Spinal cord (tissue), 10 donors: Measurements from ENCODE around the gene ATP6AP2. TPM values are rescaled to one million over a fixed set of nuclear protein-coding genes. Genes with fewer than 3 reads are reported as not detected.
A peak's percentile ranks its signal among the peaks of the same experiment; 100 is the strongest.

ENCODE experiments used
- DNase-seq, 6 donors: peaks; one replicate each; pipeline versions ENCODE4 v3.0.0 to v3.0.0-alpha.2; 2013 to 2015; ENCODE audit warnings: low spot score in 6 of 6, low read depth in 4 of 6
- H3K27ac ChIP-seq: one replicate; pipeline ENCODE4 v1.5.1; 2013; ENCODE audit warnings: low read depth, low read length, control low read depth
- H3K27me3 ChIP-seq: one replicate; pipeline ENCODE4 v1.6.1; 2013; ENCODE audit warnings: low read length; ENCODE audit not compliant: control insufficient read depth, insufficient read depth
- H3K36me3 ChIP-seq: one replicate; pipeline ENCODE4 v1.6.1; 2013; ENCODE audit warnings: low read length; ENCODE audit not compliant: control insufficient read depth, insufficient read depth
- H3K4me1 ChIP-seq: one replicate; pipeline ENCODE4 v1.6.1; 2013; ENCODE audit warnings: low read length; ENCODE audit not compliant: control insufficient read depth, insufficient read depth
- H3K4me3 ChIP-seq: one replicate; pipeline ENCODE4 v1.5.1; 2013; ENCODE audit warnings: low read depth, low read length, control low read depth
- H3K9me3 ChIP-seq: one replicate; pipeline ENCODE4 v1.6.1; 2013; ENCODE audit warnings: low read length; ENCODE audit not compliant: control insufficient read depth, insufficient read depth
- WGBS: methylation state at CpG from one replicate; pipeline ENCODE4 v1.1.5; 2013; ENCODE audit warnings: missing lambda C conversion rate; ENCODE audit not compliant: insufficient coverage; 5-methylcytosine and 5-hydroxymethylcytosine counted together
- polyA plus RNA-seq, 2 donors: library from polyadenylated mRNA; unstranded; fragments of 120-200 nt; gene quantifications; one replicate each; pipeline ENCODE4 v1.2.1, GENCODE V29; 2013; ENCODE audit not compliant: insufficient read length in 2 of 2
- total RNA-seq, 2 donors: library from RNA; depleted of rRNA in 1 of 2; stranded (reverse); fragments of 120-200 nt in 1 of 2; fragments of >200 nt in 1 of 2; gene quantifications; one replicate each; pipeline versions ENCODE4 v1.2.3 to v1.2.4, GENCODE V29; 2013 to 2014
- donor health status: healthy.

ATP6AP2 gene
- total and polyA plus RNA-seq, 4 donors = 138 to 214 (median 200) TPM

GRCh38 chrX:40623139-40623536 lies 42.4 kb downstream of the ATP6AP2 start, which contains the start of gene MPC1L:
TSS of gene MPC1L (plus strand) at chrX:40623428. CDS start at chrX:40623566, 138 bp downstream.
- WGBS = 82% methylated on average over 38 of the region's 38 CpGs
- Histone ChIP-seq H3K9me3 (peaks cover 3% of the 10 kb centered on the region), H3K4me3 (no peak within 1 kb of the TSS), H3K36me3 (peaks cover 4% of the 10 kb centered on the region), H3K4me1 (no peaks in the 10 kb centered on the region), H3K27me3 (peaks cover 8% of the 10 kb centered on the region), H3K27ac (no peak within 1 kb of the TSS)
- no peak for DNase-seq

GRCh38 chrX:40623665-40624064 lies 42.9 kb downstream of the ATP6AP2 start:
- Histone ChIP-seq H3K9me3 (peaks cover 3% of the 10 kb centered on the region), H3K4me3 (no peak overlapping the region), H3K27me3 (peaks cover 10% of the 10 kb centered on the region), H3K4me1 (no peaks in the 10 kb centered on the region), H3K36me3 (peaks cover 6% of the 10 kb centered on the region), H3K27ac (no peak overlapping the region)
- WGBS = 84% methylated on average over 31 of the region's 32 CpGs
- DNase-seq = no peak

GRCh38 chrX:40625294-40625693 lies 44.5 kb downstream of the ATP6AP2 start:
- DNase-seq = peak in 1 of 6 donors; percentile 33
- Histone ChIP-seq H3K36me3 (peaks cover 11% of the 10 kb centered on the region), H3K4me1 (no peaks in the 10 kb centered on the region), H3K4me3 (no peak overlapping the region), H3K9me3 (peaks cover 3% of the 10 kb centered on the region), H3K27me3 (peaks cover 15% of the 10 kb centered on the region), H3K27ac (no peak overlapping the region)
- 79% methylated on average over 3 of the region's 4 CpGs for WGBS

GRCh38 chrX:40628506-40628905 lies 47.7 kb downstream of the ATP6AP2 start:
- peaks cover 10% of the 10 kb centered on the region for H3K36me3 ChIP-seq
- DNase-seq = no peak
- H3K4me1 ChIP-seq = no peaks in the 10 kb centered on the region
- H3K4me3 ChIP-seq = no peak overlapping the region
- H3K27ac ChIP-seq = no peak overlapping the region
- no peaks in the 10 kb centered on the region for H3K9me3 ChIP-seq
- 90% methylated on average over 5 of the region's 5 CpGs for WGBS
- peaks cover 21% of the 10 kb centered on the region for H3K27me3 ChIP-seq

- 75% methylated on average over 4 of the region's 4 CpGs for WGBS
- H3K27me3 ChIP-seq = peaks cover 24% of the 10 kb centered on the region
- peaks cover 10% of the 10 kb centered on the region for H3K36me3 ChIP-seq
- no peaks in the 10 kb centered on the region for H3K4me1 ChIP-seq
- no peak overlapping the region for H3K4me3 ChIP-seq
- no peaks in the 10 kb centered on the region for H3K9me3 ChIP-seq
- no peak overlapping the region for H3K27ac ChIP-seq
- no peak for DNase-seq
Observed at GRCh38 chrX:40632199-40632598, 51.4 kb downstream of the ATP6AP2 start.

GRCh38 chrX:40637687-40638086 lies 56.9 kb downstream of the ATP6AP2 start:
- H3K4me3 ChIP-seq = no peak overlapping the region
- H3K36me3 ChIP-seq = peaks cover 8% of the 10 kb centered on the region
- H3K9me3 ChIP-seq = no peaks in the 10 kb centered on the region
- DNase-seq = no peak
- no peaks in the 10 kb centered on the region for H3K4me1 ChIP-seq
- H3K27ac ChIP-seq = no peak overlapping the region
- peaks cover 31% of the 10 kb centered on the region for H3K27me3 ChIP-seq
- no CpG with 5 or more reads among the region's 3 CpGs for WGBS

GRCh38 chrX:40644176-40644575 lies 63.4 kb downstream of the ATP6AP2 start:
- peak overlapping the region; percentile 79 for H3K27ac ChIP-seq
- peaks cover 13% of the 10 kb centered on the region for H3K36me3 ChIP-seq
- H3K4me3 ChIP-seq = no peak overlapping the region
- DNase-seq = no peak
- peaks cover 23% of the 10 kb centered on the region for H3K4me1 ChIP-seq
- WGBS = no CpG with 5 or more reads among the region's 5 CpGs
- H3K27me3 ChIP-seq = peaks cover 28% of the 10 kb centered on the region
- no peaks in the 10 kb centered on the region for H3K9me3 ChIP-seq

- peaks cover 23% of the 10 kb centered on the region for H3K27me3 ChIP-seq
- H3K27ac ChIP-seq = peak overlapping the region; percentile 79
- peaks cover 23% of the 10 kb centered on the region for H3K4me1 ChIP-seq
- DNase-seq = peak in 1 of 6 donors; percentile 46
- peaks cover 11% of the 10 kb centered on the region for H3K36me3 ChIP-seq
- H3K4me3 ChIP-seq = peak overlapping the region; percentile 31
- WGBS = 72% methylated on average over 4 of the region's 4 CpGs
- H3K9me3 ChIP-seq = no peaks in the 10 kb centered on the region
Observed at GRCh38 chrX:40644821-40645358, 64.1 kb downstream of the ATP6AP2 start.

- Histone ChIP-seq H3K9me3 (no peaks in the 10 kb centered on the region), H3K4me1 (peaks cover 23% of the 10 kb centered on the region), H3K36me3 (peaks cover 9% of the 10 kb centered on the region), H3K27me3 (peaks cover 24% of the 10 kb centered on the region), H3K4me3 (peak overlapping the region; percentile 67), H3K27ac (peak overlapping the region; percentile 67)
- DNase-seq = peak in 1 of 6 donors; percentile 22
- 13% methylated on average over 32 of the region's 33 CpGs for WGBS
Observed at GRCh38 chrX:40646489-40647306, 65.9 kb downstream of the ATP6AP2 start.
